ENCODE results near the gene BBOX1.
"Not testable (repeated sequence)": the region's sequence is repeated elsewhere in the genome, so short reads cannot be mapped to it uniquely, and the experiment has no call there.

BBOX1 gene

DNA sequence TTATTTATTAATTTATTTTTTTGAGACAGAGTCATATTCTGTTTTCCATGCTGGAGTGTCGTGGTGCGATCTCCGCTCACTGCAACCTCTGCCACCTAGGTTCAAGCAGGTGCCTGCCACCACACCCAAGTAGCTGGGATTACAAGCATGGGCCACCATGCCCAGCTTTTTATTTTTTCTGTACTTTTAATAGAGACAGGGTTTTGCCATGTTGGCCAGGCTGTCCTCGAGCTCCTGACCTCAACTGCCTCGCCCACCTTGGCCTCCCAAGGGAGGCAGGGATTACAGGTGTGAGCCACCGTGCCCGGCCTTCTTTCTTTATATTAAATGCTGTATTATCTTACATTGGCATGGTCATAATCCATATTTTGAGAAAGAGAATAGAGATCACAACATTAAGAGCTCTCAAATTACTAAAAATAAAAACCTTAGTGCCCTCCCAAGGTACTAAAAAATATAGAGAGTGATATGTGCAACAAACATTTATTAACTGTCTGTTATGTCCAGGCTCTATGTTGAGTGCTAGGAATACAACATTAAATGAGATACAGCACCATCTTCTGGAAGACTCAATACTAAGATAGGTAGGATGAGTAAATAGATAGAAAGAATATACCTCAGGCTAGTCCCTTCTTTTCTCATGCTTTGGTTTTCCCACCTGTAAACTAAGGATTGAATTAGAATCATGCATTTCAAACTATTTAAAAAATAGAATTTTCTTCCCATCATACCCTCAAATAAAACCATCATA lies 84.1 kb downstream of the BBOX1 start:
- no peak for DNase-seq (ENCODE audit: low read depth in 2 of 2)

DNA sequence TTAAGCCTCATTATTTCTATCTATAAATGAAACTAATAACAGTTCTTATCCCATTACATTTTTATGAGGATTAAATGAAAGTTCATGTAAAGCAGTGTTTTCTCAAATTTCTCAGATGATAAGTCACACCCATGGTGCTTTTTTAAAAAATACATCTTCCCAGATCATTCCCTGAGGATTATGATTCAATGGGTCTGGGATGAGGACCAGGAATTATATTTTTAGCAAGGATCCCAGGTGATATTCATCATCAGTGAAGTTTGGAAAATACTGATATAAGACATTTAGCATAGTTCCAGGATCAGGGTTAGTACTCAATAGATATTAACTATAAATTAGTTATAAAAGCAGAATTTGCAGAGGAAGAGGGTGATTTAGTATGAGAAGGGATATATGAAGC lies 89.1 kb downstream of the BBOX1 start:
- no peak for DNase-seq (ENCODE audit: low read depth in 2 of 2)

GRCh38 chr11:27130806-27131205 lies 90.2 kb downstream of the BBOX1 start:
- no peak for DNase-seq (ENCODE audit: low read depth in 2 of 2)

- DNase-seq (ENCODE audit: low read depth in 2 of 2) = not testable (repeated sequence)
These were observed 95.3 kb downstream of the BBOX1 start for GRCh38 chr11:27135924-27136329.

- DNase-seq (ENCODE audit: low read depth in 2 of 2) = no peak
These were observed 98.1 kb downstream of the BBOX1 start for GRCh38 chr11:27138716-27139115.

- DNase-seq (ENCODE audit: low read depth in 2 of 2) = no peak
These were observed 99.2 kb downstream of the BBOX1 start for GRCh38 chr11:27139742-27140367.

DNA sequence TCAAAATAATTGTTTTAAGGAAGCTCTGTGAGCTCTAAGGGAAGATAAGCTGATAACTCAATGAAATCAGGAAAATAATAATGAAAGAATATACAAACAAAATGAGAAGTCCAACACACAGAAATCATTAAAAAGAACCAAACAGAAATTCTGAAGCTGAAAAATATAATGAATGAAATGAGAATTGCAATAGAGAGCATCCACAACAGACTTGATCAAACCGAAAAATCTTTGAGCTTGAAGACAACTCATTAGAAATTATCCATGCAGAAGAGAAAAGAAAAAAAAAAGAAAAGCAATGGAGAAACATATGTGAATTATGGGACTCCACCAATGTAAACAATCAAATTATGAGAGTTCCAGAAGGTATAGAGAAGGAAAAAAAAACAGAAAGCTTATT lies 101.0 kb downstream of the BBOX1 start:
- DNase-seq (ENCODE audit: low read depth in 2 of 2) = no peak

- no peak for DNase-seq (ENCODE audit: low read depth in 2 of 2)
These were observed 107.3 kb downstream of the BBOX1 start for GRCh38 chr11:27147916-27148315.

DNA sequence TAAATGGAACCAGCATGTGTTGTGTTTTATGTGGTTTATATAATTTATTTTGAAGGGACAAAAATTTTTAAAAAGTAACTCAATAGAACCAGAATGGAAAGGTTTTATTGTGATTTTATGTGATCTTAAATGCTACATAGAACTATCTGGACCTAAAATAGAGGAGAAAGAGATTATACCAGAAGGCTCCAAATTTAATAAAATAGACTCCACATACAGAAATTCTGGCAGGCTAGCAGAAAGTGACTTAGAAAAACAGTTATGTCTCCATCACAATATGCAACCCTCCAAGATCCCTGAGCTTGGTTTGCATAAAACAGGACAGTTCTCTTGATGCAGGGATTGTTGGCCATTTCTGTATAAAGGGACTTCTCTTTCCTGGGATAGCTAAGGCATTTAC lies 107.9 kb downstream of the BBOX1 start:
- DNase-seq (ENCODE audit: low read depth in 2 of 2) = no peak

GRCh38 chr11:27150098-27150497 lies 109.5 kb downstream of the BBOX1 start:
- DNase-seq (ENCODE audit: low read depth in 2 of 2) = no peak

- DNase-seq (ENCODE audit: low read depth in 2 of 2) = no peak
These were observed 112.5 kb downstream of the BBOX1 start for GRCh38 chr11:27153136-27153535.

- no peak for DNase-seq (ENCODE audit: low read depth in 2 of 2)
These were observed 118.1 kb downstream of the BBOX1 start for GRCh38 chr11:27158456-27159334.

DNA sequence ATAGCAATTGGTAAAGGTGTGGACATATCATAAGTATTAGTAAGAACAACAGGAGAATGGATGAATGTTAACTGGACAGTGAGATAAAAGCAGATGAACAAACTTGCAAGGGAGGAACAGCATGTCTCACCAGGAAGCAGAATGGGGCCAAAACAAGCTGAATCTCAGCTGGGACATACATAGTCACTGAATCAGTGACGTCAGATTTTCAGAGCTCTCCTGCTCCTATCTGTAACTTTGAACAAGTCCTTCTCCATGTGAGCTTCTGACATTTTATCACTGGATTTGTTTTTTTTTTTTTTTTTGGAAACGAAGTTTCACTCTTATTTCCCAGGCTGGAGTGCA lies 118.7 kb downstream of the BBOX1 start:
- no peak for DNase-seq (ENCODE audit: low read depth in 2 of 2)

GRCh38 chr11:27161071-27161470 lies 120.5 kb downstream of the BBOX1 start:
- DNase-seq (ENCODE audit: low read depth in 2 of 2) = no peak

GRCh38 chr11:27162237-27162636 lies 121.6 kb downstream of the BBOX1 start:
- DNase-seq (ENCODE audit: low read depth in 2 of 2) = no peak

GRCh38 chr11:27166130-27166529 lies 125.5 kb downstream of the BBOX1 start:
- no peak for DNase-seq (ENCODE audit: low read depth in 2 of 2)

GRCh38 chr11:27171376-27171958 lies 130.9 kb downstream of the BBOX1 start:
- DNase-seq (ENCODE audit: low read depth in 2 of 2) = no peak

- DNase-seq (ENCODE audit: low read depth in 2 of 2) = no peak
These were observed 132.9 kb downstream of the BBOX1 start for GRCh38 chr11:27173545-27173944.

GRCh38 chr11:27174021-27174420 lies 133.4 kb downstream of the BBOX1 start:
- no peak for DNase-seq (ENCODE audit: low read depth in 2 of 2)

- DNase-seq (ENCODE audit: low read depth in 2 of 2) = no peak
These were observed 134.1 kb downstream of the BBOX1 start for GRCh38 chr11:27174672-27175210.

DNA sequence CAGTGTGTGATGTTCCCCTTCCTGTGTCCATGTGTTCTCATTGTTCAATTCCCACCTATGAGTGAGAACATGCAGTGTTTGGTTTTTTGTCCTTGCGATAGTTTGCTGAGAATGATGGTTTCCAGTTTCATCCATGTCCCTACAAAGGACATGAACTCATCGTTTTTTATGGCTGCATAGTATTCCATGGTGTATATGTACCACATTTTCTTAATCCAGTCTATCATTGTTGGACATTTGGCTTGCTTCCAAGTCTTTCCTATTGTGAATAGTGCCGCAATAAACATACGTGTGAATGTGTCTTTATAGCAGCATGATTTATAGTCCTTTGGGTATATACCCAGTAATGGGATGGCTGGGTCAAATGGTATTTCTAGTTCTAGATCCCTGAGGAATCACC lies 134.9 kb downstream of the BBOX1 start:
- DNase-seq (ENCODE audit: low read depth in 2 of 2) = not testable (repeated sequence)

All from stimulated activated CD4-positive, alpha-beta T cell treated with anti-CD3 and anti-CD28 coated beads, Interleukin-15, amount 100 ng/mL, for 48 hours (primary cell).